Measurements from ENCODE around the gene GSTA1.
"Not testable (repeated sequence)": the region's sequence is repeated elsewhere in the genome, so short reads cannot be mapped to it uniquely, and the experiment has no call there.

Gene GSTA1

GRCh38 chr6:52808660-52809059, 5.0 kb upstream of the GSTA1 start:
- no peak for DNase-seq (ENCODE audit: low read depth)

DNA sequence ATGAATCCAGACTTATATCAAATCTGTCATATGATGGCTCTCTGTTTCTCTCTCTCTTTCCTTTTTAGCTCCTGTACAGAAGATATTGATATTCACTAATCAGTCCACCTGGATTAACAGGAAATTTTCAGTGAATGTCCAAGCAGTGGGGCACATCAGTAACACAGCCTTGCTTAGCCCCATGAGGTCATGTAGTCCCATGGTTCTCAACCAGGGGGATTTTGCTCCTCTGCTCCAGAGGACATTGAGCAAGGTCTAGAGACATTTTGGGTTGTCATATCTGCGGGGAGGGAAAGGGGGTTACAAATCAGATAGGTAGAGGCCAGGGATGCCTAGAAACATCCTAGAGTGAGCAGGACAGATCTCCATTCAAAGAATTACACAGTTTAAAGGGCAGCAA, 810 bp downstream of the GSTA1 start:
- DNase-seq (ENCODE audit: low read depth): no peak

DNA sequence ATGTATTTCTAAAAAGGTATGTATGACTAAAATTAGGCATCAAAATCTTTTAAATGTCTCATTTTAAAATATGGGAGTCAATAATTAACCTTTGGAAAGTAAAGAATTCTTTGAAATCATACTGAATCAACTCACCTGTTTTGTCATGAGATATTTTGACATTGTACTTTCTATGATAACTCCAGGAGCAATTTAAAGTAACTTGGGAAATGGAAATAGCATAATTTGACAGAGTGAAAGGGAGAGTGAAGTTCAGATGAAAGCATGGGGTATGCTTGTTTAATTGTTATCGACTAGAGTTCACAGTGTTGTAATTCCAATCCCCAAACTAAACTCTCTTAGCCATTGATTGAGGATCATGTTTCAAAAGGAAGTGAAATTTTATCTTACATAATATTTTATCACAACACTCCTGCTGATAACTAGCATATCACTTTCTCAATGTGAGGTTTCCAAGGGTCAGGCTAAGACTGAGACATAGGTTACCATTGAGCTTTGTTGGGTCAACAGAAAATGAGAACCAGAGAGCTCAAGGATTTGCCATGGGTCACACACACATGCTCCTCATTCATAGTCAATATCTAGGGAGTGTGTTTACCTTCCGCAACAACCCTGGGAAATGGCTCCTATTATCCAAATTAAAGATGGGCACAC, 2.3 kb downstream of the GSTA1 start:
- no peak for DNase-seq (ENCODE audit: low read depth)

DNA sequence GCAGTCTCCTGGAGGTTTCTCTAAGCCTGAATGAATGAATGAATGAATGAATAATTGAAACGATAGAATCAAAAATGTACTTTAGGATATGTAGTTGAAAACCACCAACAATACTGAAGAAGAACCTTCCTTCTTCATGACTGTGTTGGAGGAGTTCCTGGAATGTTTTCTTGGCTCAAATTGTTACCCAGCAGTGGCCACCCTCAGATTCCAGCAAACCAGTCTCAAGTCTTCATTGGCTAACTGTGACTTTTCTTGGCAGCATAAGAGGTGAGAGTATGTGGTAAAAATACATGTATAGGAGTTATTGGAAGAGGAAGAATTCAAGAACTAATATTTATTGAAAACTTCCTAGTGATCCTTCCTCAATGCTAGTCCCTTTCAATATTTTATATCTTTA, 4.3 kb downstream of the GSTA1 start:
- not testable (repeated sequence) for DNase-seq (ENCODE audit: low read depth)

GRCh38 chr6:52794366-52794765, 9.2 kb downstream of the GSTA1 start:
- DNase-seq (ENCODE audit: low read depth): not testable (repeated sequence)

GRCh38 chr6:52790861-52791260, 12.8 kb downstream of the GSTA1 start:
- DNase-seq (ENCODE audit: low read depth): no peak

GRCh38 chr6:52789658-52790057, 14.0 kb downstream of the GSTA1 start:
- not testable (repeated sequence) for DNase-seq (ENCODE audit: low read depth)

DNA sequence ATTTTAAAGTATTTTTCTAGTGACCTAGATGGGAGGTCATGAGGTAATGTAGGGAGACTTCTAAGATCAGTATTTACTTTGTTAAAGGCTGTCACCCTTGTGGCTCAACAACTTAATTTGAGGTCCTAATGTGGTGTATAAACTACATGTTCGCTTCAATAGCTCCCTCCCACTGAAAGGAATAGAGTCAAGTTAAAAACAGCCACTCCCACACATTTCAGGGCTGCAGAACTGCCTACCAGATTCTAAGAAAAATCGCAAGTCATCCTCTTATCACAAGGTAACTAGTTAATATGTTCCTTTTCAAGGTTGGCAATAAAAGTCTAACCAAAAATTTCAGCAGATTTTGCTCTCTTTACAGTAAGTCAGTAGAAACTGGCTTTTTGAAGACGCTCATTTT, 15.1 kb downstream of the GSTA1 start:
- DNase-seq (ENCODE audit: low read depth): no peak

DNA sequence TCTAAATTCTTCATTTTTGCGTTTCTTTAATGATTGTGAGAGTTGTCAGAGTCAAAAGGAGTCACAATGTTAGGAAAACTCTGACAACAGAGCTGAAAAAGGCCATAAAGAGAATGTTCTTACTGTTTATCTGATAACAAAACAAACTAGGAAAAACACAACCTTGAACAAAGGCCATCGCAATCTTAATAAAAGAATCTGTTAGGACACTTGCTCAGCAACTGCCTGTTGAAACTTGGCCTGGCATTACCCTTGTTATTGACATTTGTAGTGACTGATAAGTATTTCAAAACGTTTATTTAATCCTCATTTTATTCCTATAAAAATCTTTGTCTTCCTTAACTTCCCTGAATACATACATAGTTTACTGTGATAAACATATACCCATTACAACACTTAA, 15.7 kb downstream of the GSTA1 start:
- no peak for DNase-seq (ENCODE audit: low read depth)

GRCh38 chr6:52786249-52786956, 17.2 kb downstream of the GSTA1 start:
- no peak for DNase-seq (ENCODE audit: low read depth)

DNA sequence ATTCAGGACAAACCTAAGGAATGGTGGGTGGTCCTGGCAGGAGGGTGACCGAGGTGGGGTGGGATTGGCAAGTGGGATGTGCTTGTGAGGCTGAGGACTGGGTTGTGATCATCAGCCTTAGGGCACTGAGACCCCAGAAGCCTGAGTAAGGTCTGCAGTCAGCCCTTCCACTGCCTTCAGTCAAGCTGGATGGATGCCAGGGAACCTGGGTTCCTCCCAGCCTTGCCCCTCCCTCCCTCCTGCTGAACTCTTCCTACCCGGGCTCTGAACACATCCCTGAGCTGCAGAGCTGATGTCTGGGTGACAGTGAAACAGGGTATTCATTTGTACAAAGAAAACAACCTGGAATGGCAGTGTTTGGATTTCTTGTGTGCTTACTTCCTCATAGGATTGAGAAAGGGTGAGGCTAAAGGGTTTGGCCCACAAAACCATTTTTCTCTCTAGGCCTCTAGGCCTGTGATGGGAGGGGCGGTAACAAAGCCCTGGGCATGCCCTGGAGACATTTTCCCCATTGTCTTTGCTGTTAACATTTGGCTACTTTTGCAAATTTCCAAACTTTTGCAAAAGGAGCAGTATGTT, 20.8 kb downstream of the GSTA1 start:
- DNase-seq (ENCODE audit: low read depth): not testable (repeated sequence)

DNA sequence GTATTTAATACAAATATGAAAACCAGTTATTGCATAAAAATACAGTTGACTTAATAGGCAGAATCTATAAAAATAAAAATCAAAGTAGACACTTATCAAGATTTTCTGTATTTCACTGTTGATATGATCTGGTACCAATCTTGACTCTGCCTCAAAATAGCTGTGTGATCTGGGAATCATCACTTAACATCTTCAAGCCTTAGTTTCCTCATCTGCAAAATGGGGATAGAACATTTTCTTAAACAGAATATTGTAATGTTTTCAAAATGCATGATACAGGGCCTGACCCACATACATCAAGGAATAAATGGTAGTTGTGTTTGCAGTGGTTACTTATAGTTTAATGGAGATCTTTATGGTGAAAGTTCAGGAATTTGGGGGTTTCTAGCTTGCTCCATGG, 21.4 kb downstream of the GSTA1 start:
- DNase-seq (ENCODE audit: low read depth): not testable (repeated sequence)

GRCh38 chr6:52779237-52779636, 24.4 kb downstream of the GSTA1 start:
- DNase-seq (ENCODE audit: low read depth): no peak

- DNase-seq (ENCODE audit: low read depth): not testable (repeated sequence)
Observed at GRCh38 chr6:52776711-52777351, 26.8 kb downstream of the GSTA1 start.

GRCh38 chr6:52769399-52769798, 34.2 kb downstream of the GSTA1 start:
- DNase-seq (ENCODE audit: low read depth): not testable (repeated sequence)

DNA sequence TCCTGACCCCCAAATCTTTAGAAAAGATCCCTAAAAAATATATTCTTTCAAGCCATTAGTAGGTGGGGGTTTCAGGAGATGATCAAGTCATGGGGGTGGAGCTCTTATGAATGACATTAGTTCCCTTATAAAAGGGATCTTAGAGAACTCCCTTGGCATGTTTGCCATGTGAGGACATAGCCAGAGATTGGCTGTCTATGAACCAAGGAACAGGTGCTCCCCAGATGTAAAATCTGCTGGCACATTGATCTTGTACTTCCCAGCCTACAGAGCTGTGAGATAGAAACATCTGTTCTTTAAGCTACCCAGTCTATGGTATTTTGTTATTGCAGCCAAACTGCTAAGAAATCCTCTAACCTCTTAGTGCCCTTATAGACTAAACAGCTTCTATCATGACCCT, 36.0 kb downstream of the GSTA1 start:
- not testable (repeated sequence) for DNase-seq (ENCODE audit: low read depth)

DNA sequence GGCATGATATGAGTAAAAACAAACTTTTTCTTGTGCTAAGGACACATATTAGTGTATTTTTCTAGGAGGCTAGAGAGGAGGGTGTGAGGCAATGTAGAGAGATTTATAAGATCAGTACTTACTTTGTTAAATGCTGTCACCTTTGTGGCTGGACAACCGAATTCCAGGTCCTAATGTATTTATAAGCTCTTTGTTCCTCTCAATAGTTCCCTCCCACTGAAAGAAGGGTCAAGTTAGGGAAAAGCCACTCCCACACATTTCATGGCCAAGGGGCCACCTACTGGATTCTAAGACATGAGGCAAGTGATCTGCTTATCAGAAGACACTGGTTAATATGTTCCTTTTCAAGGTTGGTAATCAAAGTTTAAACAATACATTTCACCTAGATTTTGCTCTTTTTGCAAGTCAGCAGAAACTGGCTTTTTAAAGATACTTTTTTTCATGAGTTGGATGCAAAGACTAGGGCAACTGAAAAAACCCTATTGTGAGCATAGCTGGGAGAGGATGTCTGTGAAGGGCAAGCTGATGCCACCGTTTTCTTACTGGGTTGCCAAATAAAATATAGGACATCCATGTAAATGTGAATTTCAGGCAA, 40.2 kb downstream of the GSTA1 start, which contains the start of gene GSTA2:
Gene GSTA2, minus strand, starts transcription at position 154 of the 595 bp plus-strand sequence. CDS start 5,528 bp downstream, outside the sequence.
- not testable (repeated sequence) for DNase-seq (ENCODE audit: low read depth)

DNA sequence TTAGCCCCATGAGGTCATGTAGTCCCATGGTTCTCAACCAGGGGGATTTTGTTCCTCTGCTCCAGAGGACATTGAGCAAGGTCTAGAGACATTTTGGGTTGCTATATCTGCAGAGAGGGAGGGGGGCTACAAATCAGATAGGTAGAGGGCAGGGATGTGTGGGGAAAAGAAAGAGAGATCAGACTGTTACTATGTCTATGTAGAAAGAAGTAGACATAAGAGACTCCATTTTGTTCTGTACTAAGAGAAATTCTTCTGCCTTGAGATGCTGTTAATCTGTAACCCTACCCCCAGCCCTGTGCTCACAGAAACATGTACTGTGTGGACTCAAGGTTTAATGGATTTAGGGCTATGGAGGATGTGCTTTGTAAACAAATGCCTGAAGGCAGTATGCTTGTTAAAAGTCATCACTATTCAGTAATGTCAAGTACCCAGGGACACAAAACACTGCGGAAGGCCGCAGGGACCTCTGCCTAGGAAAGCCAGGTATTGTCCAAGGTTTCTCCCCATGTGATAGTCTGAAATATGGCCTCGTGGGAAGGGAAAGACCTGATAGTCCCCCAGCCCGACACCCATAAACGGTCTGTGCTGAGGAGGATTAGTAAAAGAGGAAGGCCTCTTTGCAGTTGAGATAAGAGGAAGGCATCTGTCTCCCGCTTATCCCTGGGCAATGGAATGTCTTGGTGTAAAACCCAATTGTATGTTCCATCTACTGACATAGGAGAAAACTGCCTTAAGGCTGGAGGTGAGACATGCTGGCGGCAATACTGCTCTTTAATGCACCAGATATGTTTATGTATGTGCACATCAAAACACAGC, 41.7 kb downstream of the GSTA1 start:
- not testable (repeated sequence) for DNase-seq (ENCODE audit: low read depth)

DNA sequence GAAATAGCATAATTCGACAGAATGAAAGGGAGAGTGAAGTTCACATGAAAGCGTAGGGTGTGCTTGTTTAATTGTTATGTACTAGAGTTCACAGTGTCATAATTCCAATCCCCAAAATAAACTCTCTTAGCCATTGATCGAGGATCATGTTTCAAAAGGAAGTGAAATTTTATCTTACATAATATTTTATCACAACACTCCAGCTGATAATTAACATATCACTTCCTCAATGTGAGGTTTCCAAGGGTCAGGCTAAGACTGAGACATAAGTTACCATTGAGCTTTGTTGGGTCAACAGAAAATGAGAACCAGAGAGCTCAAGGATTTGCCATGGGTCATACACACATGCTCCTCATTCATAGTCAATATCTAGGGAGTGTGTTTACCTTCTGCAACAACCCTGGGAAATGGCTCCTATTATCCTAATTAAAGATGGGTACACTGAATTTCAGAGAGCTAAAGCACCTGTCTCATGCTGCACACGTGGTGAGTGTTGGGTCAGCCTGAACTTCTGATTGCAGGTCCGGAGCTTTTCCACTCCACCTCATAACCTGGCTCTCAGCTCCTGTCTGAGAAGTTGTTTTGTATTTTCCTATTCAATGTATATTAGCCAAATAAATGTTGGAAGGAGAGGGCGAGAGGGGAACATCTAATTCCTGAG, 43.4 kb downstream of the GSTA1 start:
- no peak for DNase-seq (ENCODE audit: low read depth)

DNA sequence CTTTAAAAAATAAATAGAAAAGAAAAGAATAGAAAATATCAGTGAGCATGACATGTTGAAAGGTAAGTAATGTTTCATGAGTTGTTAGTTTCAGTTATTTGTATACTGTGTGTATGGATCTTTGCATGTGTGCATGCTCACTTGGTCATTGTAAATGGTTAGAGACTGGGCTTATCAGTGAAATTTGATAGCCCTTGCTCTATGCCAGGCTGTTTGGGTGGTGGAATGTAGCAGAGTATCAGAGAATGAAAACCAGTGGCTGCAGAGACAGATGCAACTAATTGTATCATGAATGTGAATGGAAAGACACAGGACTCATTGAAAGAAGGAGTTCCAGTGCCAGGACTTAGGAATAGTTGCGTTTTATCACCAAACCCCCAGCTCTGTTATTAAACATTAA, 44.5 kb downstream of the GSTA1 start:
- DNase-seq (ENCODE audit: low read depth): no peak

Measured in stimulated activated CD8-positive, alpha-beta memory T cell treated with anti-CD3 and anti-CD28 coated beads, Interleukin-4, amount 100 ng/mL, for 24 hours (primary cell).